NCI-H2107 treated with DMSO at 0.1 percent for 48 hours (cell line): Measurements from ENCODE around the gene HUS1.
"Not testable (repeated sequence)": the region's sequence is repeated elsewhere in the genome, so short reads cannot be mapped to it uniquely, and the experiment has no call there.

Experiments used
- DNase-seq: peaks from one replicate; lab custom pipeline; 2025; ENCODE audit not compliant: unreplicated experiment; lab: John Stamatoyannopoulos, UW

The HUS1 gene

GRCh38 chr7:47931005-47932004, 48.1 kb downstream of the HUS1 start:
- DNase-seq, result no peak

- no peak for DNase-seq
Measured at GRCh38 chr7:47924266-47924665, 55.1 kb downstream of the HUS1 start.

GRCh38 chr7:47923081-47923875, 56.1 kb downstream of the HUS1 start:
- not testable (repeated sequence) for DNase-seq

- not testable (repeated sequence) for DNase-seq
Measured at GRCh38 chr7:47916514-47916913, 62.9 kb downstream of the HUS1 start.

- DNase-seq, result no peak
Measured at GRCh38 chr7:47915616-47915976, 63.8 kb downstream of the HUS1 start.

- DNase-seq, result no peak
Measured at GRCh38 chr7:47914717-47915615, 64.4 kb downstream of the HUS1 start.
